HG03432 (cell line): Measurements from ENCODE around the gene CHST7.
A peak's percentile ranks its signal among the peaks of the same experiment; 100 is the strongest.

Experiments used
- ATAC-seq: cut with Tn5 transposase; IDR thresholded peaks from one replicate; pipeline ENCODE4 v1.9.1; 2021; ENCODE audit warnings: mild to moderate bottlenecking, moderate library complexity; ENCODE audit not compliant: unreplicated experiment

CHST7 gene

GRCh38 chrX:46602468-46603102 lies 29.0 kb downstream of the CHST7 start:
- ATAC-seq, result no peak

- ATAC-seq, result no peak
Observed at GRCh38 chrX:46607916-46608315, 34.4 kb downstream of the CHST7 start.

GRCh38 chrX:46610070-46610658 lies 36.6 kb downstream of the CHST7 start:
- ATAC-seq, result no peak

GRCh38 chrX:46611658-46612362 lies 38.2 kb downstream of the CHST7 start:
- no peak for ATAC-seq

- ATAC-seq, result no peak
Observed at GRCh38 chrX:46617906-46618305, 44.3 kb downstream of the CHST7 start.

GRCh38 chrX:46618947-46619346 lies 45.4 kb downstream of the CHST7 start:
- no peak for ATAC-seq

GRCh38 chrX:46620505-46620904 lies 46.9 kb downstream of the CHST7 start:
- ATAC-seq, result no peak

GRCh38 chrX:46621572-46621971 lies 48.0 kb downstream of the CHST7 start:
- no peak for ATAC-seq

GRCh38 chrX:46624090-46624786 lies 50.7 kb downstream of the CHST7 start:
- ATAC-seq, result no peak

- no peak for ATAC-seq
Observed at GRCh38 chrX:46626566-46626965, 53.0 kb downstream of the CHST7 start.

- ATAC-seq, result no peak
Observed at GRCh38 chrX:46627062-46627461, 53.5 kb downstream of the CHST7 start.

- peak; percentile 17 for ATAC-seq
Observed at GRCh38 chrX:46627711-46628419, 54.3 kb downstream of the CHST7 start.

GRCh38 chrX:46628460-46629371 lies 55.2 kb downstream of the CHST7 start:
- ATAC-seq, result peak; percentile 93

GRCh38 chrX:46630141-46630540 lies 56.6 kb downstream of the CHST7 start:
- no peak for ATAC-seq

GRCh38 chrX:46634577-46634976 lies 61.0 kb downstream of the CHST7 start:
- peak; percentile 64 for ATAC-seq

GRCh38 chrX:46635186-46635585 lies 61.6 kb downstream of the CHST7 start:
- ATAC-seq, result no peak

- ATAC-seq, result no peak
Observed at GRCh38 chrX:46636223-46636622, 62.7 kb downstream of the CHST7 start.

- ATAC-seq, result peak; percentile 79
Observed at GRCh38 chrX:46637938-46638337, 64.4 kb downstream of the CHST7 start.

- ATAC-seq, result no peak
Observed at GRCh38 chrX:46642145-46642544, 68.6 kb downstream of the CHST7 start.

- ATAC-seq, result no peak
Observed at GRCh38 chrX:46643636-46644035, 70.1 kb downstream of the CHST7 start.
